H9 (cell line): ENCODE measurements around the gene TRIM44. TPM values are rescaled to one million over a fixed set of nuclear protein-coding genes. Genes with fewer than 3 reads are reported as not detected.
"Not testable (repeated sequence)": the region's sequence is repeated elsewhere in the genome, so short reads cannot be mapped to it uniquely, and the experiment has no call there.

Source experiments
- DNase-seq: peaks from one replicate; pipeline ENCODE4 v3.0.0-alpha.2; 2017
- H2AFZ ChIP-seq: one replicate; pipeline ENCODE4 v1.6.1; 2013; ENCODE audit warnings: mild to moderate bottlenecking, low read length, control low read depth, moderate library complexity
- H2AK5ac ChIP-seq: 2 replicates; pipeline ENCODE4 v1.6.1; 2013; ENCODE audit warnings: low read length, control low read depth, mixed read lengths; ENCODE audit not compliant: insufficient read length
- H2BK120ac ChIP-seq: one replicate; pipeline ENCODE4 v1.6.1; 2013; ENCODE audit warnings: low read depth, mild to moderate bottlenecking, low read length, control low read depth, inconsistent platforms; ENCODE audit not compliant: poor library complexity, severe bottlenecking
- H2BK12ac ChIP-seq: 2 replicates; pipeline ENCODE4 v1.6.1; 2013; ENCODE audit warnings: low read length, control low read depth, mixed read lengths, low read depth; ENCODE audit not compliant: insufficient read length
- H2BK15ac ChIP-seq: 2 replicates; pipeline ENCODE4 v1.6.1; 2013; ENCODE audit warnings: low read depth, low read length, control low read depth
- H2BK20ac ChIP-seq: one replicate; pipeline ENCODE4 v1.6.1; 2013; ENCODE audit warnings: low read depth, mild to moderate bottlenecking, low read length, control low read depth, inconsistent platforms; ENCODE audit not compliant: poor library complexity, severe bottlenecking
- H2BK5ac ChIP-seq: 2 replicates; pipeline ENCODE4 v1.6.1; 2013; ENCODE audit warnings: low read length, control low read depth, mixed read lengths; ENCODE audit not compliant: insufficient read length
- H3K14ac ChIP-seq: 2 replicates; pipeline ENCODE4 v1.6.1; 2013; ENCODE audit warnings: low read length, control low read depth; ENCODE audit not compliant: insufficient read depth
- H3K18ac ChIP-seq: 2 replicates; pipeline ENCODE4 v1.6.1; 2013; ENCODE audit warnings: low read depth, mild to moderate bottlenecking, mixed read lengths, low read length, control low read depth; ENCODE audit not compliant: insufficient read length
- H3K23ac ChIP-seq: 2 replicates; pipeline ENCODE4 v1.6.1; 2013; ENCODE audit warnings: low read length, control low read depth, mixed read lengths, low read depth; ENCODE audit not compliant: insufficient read length
- H3K23me2 ChIP-seq: 2 replicates; pipeline ENCODE4 v1.6.1; 2013; ENCODE audit warnings: low read depth, mild to moderate bottlenecking, mixed read lengths, low read length, control low read depth; ENCODE audit not compliant: insufficient read length, poor library complexity, severe bottlenecking
- H3K27ac ChIP-seq: 2 replicates; pipeline ENCODE4 v1.5.1; 2013; ENCODE audit warnings: low read length, control low read depth, mixed read lengths, low read depth; ENCODE audit not compliant: insufficient read length
- H3K27me3 ChIP-seq: 2 replicates; pipeline ENCODE4 v1.6.1; 2013; ENCODE audit warnings: low read length, control low read depth, inconsistent platforms; ENCODE audit not compliant: insufficient read depth
- H3K4ac ChIP-seq: 2 replicates; pipeline ENCODE4 v1.6.1; 2013; ENCODE audit warnings: low read depth, mild to moderate bottlenecking, control low read depth, inconsistent platforms, low read length, moderate library complexity
- H3K4me1 ChIP-seq: 2 replicates; pipeline ENCODE4 v1.6.1; 2013; ENCODE audit warnings: low read length, control low read depth, inconsistent platforms; ENCODE audit not compliant: insufficient read depth
- H3K4me2 ChIP-seq: 2 replicates; pipeline ENCODE4 v1.6.1; 2013; ENCODE audit warnings: low read length, control low read depth, mixed read lengths; ENCODE audit not compliant: insufficient read length, insufficient read depth
- H3K56ac ChIP-seq: 2 replicates; pipeline ENCODE4 v1.6.1; 2013; ENCODE audit warnings: low read depth, mild to moderate bottlenecking, mixed read lengths, low read length, control low read depth; ENCODE audit not compliant: insufficient read length
- H3K79me1 ChIP-seq: 2 replicates; pipeline ENCODE4 v1.6.1; 2013; ENCODE audit warnings: low read depth, mild to moderate bottlenecking, moderate library complexity, low read length, control low read depth, inconsistent platforms; ENCODE audit not compliant: insufficient read depth, poor library complexity, severe bottlenecking
- H3K79me2 ChIP-seq: 2 replicates; pipeline ENCODE4 v1.6.1; 2013; ENCODE audit warnings: low read length, control low read depth, inconsistent platforms; ENCODE audit not compliant: insufficient read depth
- H3K9ac ChIP-seq: 2 replicates; pipeline ENCODE4 v1.6.1; 2013; ENCODE audit warnings: low read length, control low read depth, mixed read lengths; ENCODE audit not compliant: insufficient read length; ENCODE audit errors: extremely low read depth
- H3K9me3 ChIP-seq: one replicate; pipeline ENCODE4 v1.6.1; 2013; ENCODE audit warnings: low read depth, low read length, inconsistent platforms; ENCODE audit not compliant: control insufficient read depth
- H3T11ph ChIP-seq: one replicate; pipeline ENCODE4 v1.6.1; 2013; ENCODE audit warnings: mild to moderate bottlenecking, low read length, control low read depth, inconsistent platforms
- H4K20me1 ChIP-seq: one replicate; pipeline ENCODE4 v1.6.1; 2013; ENCODE audit not compliant: control insufficient read depth, insufficient read length, insufficient read depth
- H4K5ac ChIP-seq: 2 replicates; pipeline ENCODE4 v1.6.1; 2013; ENCODE audit warnings: low read depth, mild to moderate bottlenecking, mixed read lengths, low read length, control low read depth; ENCODE audit not compliant: insufficient read length
- H4K8ac ChIP-seq: replicated peaks from 2 replicates; pipeline ENCODE4 v1.6.1; 2013; ENCODE audit warnings: low read length, control low read depth, mixed read lengths, low read depth; ENCODE audit not compliant: insufficient read length
- H4K91ac ChIP-seq: 2 replicates; pipeline ENCODE4 v1.6.1; 2013; ENCODE audit warnings: low read depth, mild to moderate bottlenecking, moderate library complexity, mixed read lengths, low read length, control low read depth; ENCODE audit not compliant: insufficient read length
- H3K27ac Mint-ChIP-seq, 3 experiments: 2 replicates in 2 of 3; 3 replicates in 1 of 3; pipeline ENCODE4 v1.8.0; 2020 to 2021; ENCODE audit warnings: mixed read lengths in 3 of 3, mild to moderate bottlenecking in 1 of 3, moderate library complexity in 1 of 3
- H3K27me3 Mint-ChIP-seq: 2 replicates; pipeline ENCODE4 v1.8.0; 2021; ENCODE audit warnings: low read depth, mild to moderate bottlenecking, moderate library complexity, mixed read lengths
- H3K36me3 Mint-ChIP-seq, 3 experiments: 2 replicates in 2 of 3; 3 replicates in 1 of 3; pipeline ENCODE4 v1.8.0; 2020 to 2021; ENCODE audit warnings: low read depth in 3 of 3, mixed read lengths in 3 of 3; ENCODE audit not compliant: insufficient read depth in 1 of 3
- H3K4me1 Mint-ChIP-seq, 2 experiments: 2 replicates each; pipeline ENCODE4 v1.8.0; 2020; ENCODE audit warnings: mixed read lengths in 2 of 2
- H3K4me3 Mint-ChIP-seq, 2 experiments: 2 replicates in 1 of 2; 3 replicates in 1 of 2; pipeline ENCODE4 v1.8.0; 2020 to 2021; ENCODE audit warnings: mild to moderate bottlenecking in 2 of 2, mixed read lengths in 2 of 2, moderate library complexity in 1 of 2
- H3K9me3 Mint-ChIP-seq, 2 experiments: 2 replicates in 1 of 2; 3 replicates in 1 of 2; pipeline ENCODE4 v1.8.0; 2020; ENCODE audit warnings: mild to moderate bottlenecking in 2 of 2, mixed read lengths in 2 of 2, moderate library complexity in 1 of 2
- WGBS: extraction: QIAGEN DNeasy Blood & Tissue Kit; methylation state at CpG from one replicate; pipeline ENCODE4 v1.1.7; 2013; ENCODE audit warnings: missing lambda C conversion rate, low lambda C conversion rate, mixed read lengths; ENCODE audit not compliant: insufficient read length; ENCODE audit errors: extremely low coverage; 5-methylcytosine and 5-hydroxymethylcytosine counted together
- total RNA-seq: library from RNA; stranded (reverse); gene quantifications from 2 replicates; pipeline ENCODE4 v1.2.1, GENCODE V29; 2021
- TF ChIP-seq, protein P1 (sequence below): fragments of 200-600 bp; sonication (generic); conservative IDR thresholded peaks from 3 replicates; pipeline ENCODE4 v1.8.0; 2021; ENCODE audit warnings: antibody characterized with exemption, mild to moderate bottlenecking

The TRIM44 gene
- total RNA-seq, 1 experiment from 2014 or later = 37.7 TPM

DNA sequence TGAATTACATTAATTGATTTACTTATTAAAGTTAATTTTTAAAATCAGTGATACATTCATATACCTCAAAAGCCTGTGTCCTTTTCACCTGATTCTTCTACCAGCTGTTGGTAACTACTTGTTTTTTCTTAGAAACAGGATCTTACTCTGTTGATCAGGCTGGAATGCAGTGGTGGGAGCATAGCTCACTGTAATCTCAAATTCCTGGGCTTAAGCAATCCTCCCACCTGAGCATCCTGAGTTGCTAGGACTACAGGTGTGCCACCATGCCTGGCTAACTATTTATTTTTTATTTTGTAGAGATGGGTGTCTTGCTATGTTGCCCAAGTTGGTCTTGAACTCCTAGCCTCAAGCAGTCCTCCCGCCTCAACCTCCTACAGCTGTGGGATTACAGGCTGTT is 4.7 kb downstream of the TRIM44 start:
- H2BK20ac ChIP-seq = no peak overlapping the region
- no peak overlapping the region for H3K14ac ChIP-seq
- no peak for DNase-seq
- H3K18ac ChIP-seq = no peak overlapping the region
- peaks cover 33 to 40% of the 10 kb centered on the region in 2 experiments for H3K9me3 Mint-ChIP-seq
- H4K5ac ChIP-seq = no peak overlapping the region
- no peak overlapping the region for H2BK15ac ChIP-seq
- peaks cover 5% of the 10 kb centered on the region; the same call in 1 of the 2 replicates for H3K79me2 ChIP-seq
- H3K4me1 Mint-ChIP-seq = peaks cover 11 to 13% of the 10 kb centered on the region in 2 experiments
- peaks cover 10% of the 10 kb centered on the region for H3K23me2 ChIP-seq
- H4K91ac ChIP-seq = no peak overlapping the region
- peaks cover 33 to 54% (median 35%) of the 10 kb centered on the region in 3 experiments for H3K36me3 Mint-ChIP-seq
- peaks cover 6% of the 10 kb centered on the region; the same call in 1 of the 2 replicates for H3K27me3 ChIP-seq
- WGBS = no CpG with 5 or more reads among the region's 1 CpG
- no peak overlapping the region for H2BK120ac ChIP-seq
- no peak overlapping the region for H3K27ac Mint-ChIP-seq
- H4K20me1 ChIP-seq = no peaks in the 10 kb centered on the region
- H2BK5ac ChIP-seq = no peak overlapping the region
- H3K9ac ChIP-seq = no peak overlapping the region
- H2AK5ac ChIP-seq = no peak overlapping the region
- H2BK12ac ChIP-seq = no peak overlapping the region
- no peak overlapping the region for H3K4me2 ChIP-seq
- H3K27ac ChIP-seq = no peak overlapping the region
- TF ChIP-seq, protein P1, sequence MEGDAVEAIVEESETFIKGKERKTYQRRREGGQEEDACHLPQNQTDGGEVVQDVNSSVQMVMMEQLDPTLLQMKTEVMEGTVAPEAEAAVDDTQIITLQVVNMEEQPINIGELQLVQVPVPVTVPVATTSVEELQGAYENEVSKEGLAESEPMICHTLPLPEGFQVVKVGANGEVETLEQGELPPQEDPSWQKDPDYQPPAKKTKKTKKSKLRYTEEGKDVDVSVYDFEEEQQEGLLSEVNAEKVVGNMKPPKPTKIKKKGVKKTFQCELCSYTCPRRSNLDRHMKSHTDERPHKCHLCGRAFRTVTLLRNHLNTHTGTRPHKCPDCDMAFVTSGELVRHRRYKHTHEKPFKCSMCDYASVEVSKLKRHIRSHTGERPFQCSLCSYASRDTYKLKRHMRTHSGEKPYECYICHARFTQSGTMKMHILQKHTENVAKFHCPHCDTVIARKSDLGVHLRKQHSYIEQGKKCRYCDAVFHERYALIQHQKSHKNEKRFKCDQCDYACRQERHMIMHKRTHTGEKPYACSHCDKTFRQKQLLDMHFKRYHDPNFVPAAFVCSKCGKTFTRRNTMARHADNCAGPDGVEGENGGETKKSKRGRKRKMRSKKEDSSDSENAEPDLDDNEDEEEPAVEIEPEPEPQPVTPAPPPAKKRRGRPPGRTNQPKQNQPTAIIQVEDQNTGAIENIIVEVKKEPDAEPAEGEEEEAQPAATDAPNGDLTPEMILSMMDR = no peak
- H2AFZ ChIP-seq = no peak overlapping the region
- H3K4ac ChIP-seq = no peak overlapping the region
- H4K8ac ChIP-seq = no peak overlapping the region
- H3K4me3 Mint-ChIP-seq = no peak overlapping the region
- no peak overlapping the region for H3K56ac ChIP-seq
- peaks cover 5% of the 10 kb centered on the region for H3K79me1 ChIP-seq
- peaks cover 2% of the 10 kb centered on the region; the same call in 1 of the 2 replicates for H3K4me1 ChIP-seq
- H3K9me3 ChIP-seq = no peaks in the 10 kb centered on the region
- H3K27me3 Mint-ChIP-seq = peaks cover 17% of the 10 kb centered on the region
- no peak overlapping the region for H3T11ph ChIP-seq
- H3K23ac ChIP-seq = no peak overlapping the region

DNA sequence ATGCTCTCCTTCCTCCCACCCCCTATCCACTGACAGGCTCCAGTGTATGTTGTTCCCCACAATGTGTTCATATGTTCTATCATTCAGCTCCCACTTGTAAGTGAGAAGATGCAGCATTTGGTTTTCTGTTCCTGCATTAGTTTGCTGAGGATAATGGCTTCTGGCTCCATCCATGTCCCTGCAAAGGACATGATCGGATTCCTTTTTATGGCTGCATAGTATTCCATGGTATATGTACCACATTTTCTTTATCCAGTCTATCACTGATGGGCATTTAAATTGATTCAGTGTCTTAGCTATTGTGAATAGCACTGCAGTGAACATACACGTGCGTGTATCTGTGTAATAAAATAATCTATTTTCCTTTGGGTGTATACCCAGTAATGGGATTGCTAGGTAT is 5.8 kb downstream of the TRIM44 start:
- H3K23me2 ChIP-seq, H2AFZ ChIP-seq, H3T11ph ChIP-seq, H4K20me1 ChIP-seq, H2AK5ac ChIP-seq, H3K9ac ChIP-seq, H2BK5ac ChIP-seq, H3K4me3 Mint-ChIP-seq, H3K23ac ChIP-seq, H3K27ac ChIP-seq, H3K4me2 ChIP-seq, H2BK20ac ChIP-seq, H3K14ac ChIP-seq, H3K79me1 ChIP-seq, H3K9me3 ChIP-seq, H3K4ac ChIP-seq, H2BK12ac ChIP-seq, H3K56ac ChIP-seq, H3K4me1 ChIP-seq, H2BK15ac ChIP-seq, DNase-seq, H3K79me2 ChIP-seq, H3K27ac Mint-ChIP-seq, H4K5ac ChIP-seq, H2BK120ac ChIP-seq, H4K8ac ChIP-seq, H3K18ac ChIP-seq, H3K27me3 ChIP-seq, H4K91ac ChIP-seq: not testable (repeated sequence)
- H3K36me3 Mint-ChIP-seq = peaks cover 30 to 50% (median 32%) of the 10 kb centered on the region in 3 experiments
- WGBS = no CpG with 5 or more reads among the region's 3 CpGs
- peaks cover 11% of the 10 kb centered on the region for H3K27me3 Mint-ChIP-seq
- peaks cover 11% of the 10 kb centered on the region in 2 experiments for H3K4me1 Mint-ChIP-seq
- H3K9me3 Mint-ChIP-seq = peaks cover 30 to 37% of the 10 kb centered on the region in 2 experiments
